Activated CD4-positive, alpha-beta memory T cell treated with anti-CD3 and anti-CD28 coated beads for 36 hours (primary cell): ENCODE results near the gene TTN. TPM values are rescaled to one million over a fixed set of nuclear protein-coding genes. Genes with fewer than 3 reads are reported as not detected.
"Not testable (repeated sequence)": the region's sequence is repeated elsewhere in the genome, so short reads cannot be mapped to it uniquely, and the experiment has no call there.

Experiments used
- CTCF ChIA-PET: fragments of 350-600 bp; sonication (Branson Sonifier 250); formaldehyde crosslinking; loops from one replicate; lab custom pipeline; 2021; ENCODE audit warnings: antibody characterized with exemption, inconsistent platforms; lab: Charles Lee
- POLR2A ChIA-PET: fragments of 350-600 bp; sonication (Branson Sonifier 250); formaldehyde crosslinking; loops from one replicate; lab custom pipeline; 2021; ENCODE audit warnings: antibody characterized with exemption; lab: Charles Lee
- DNase-seq: peaks from one replicate; pipeline ENCODE4 v3.0.0-alpha.2; 2020
- H3K27ac Mint-ChIP-seq: one replicate; pipeline ENCODE4 v1.8.0; 2021; ENCODE audit warnings: mixed read lengths
- H3K27me3 Mint-ChIP-seq: one replicate; pipeline ENCODE4 v1.8.0; 2021; ENCODE audit warnings: mixed read lengths
- H3K36me3 Mint-ChIP-seq: one replicate; pipeline ENCODE4 v1.8.0; 2021; ENCODE audit warnings: mixed read lengths
- H3K4me1 Mint-ChIP-seq: one replicate; pipeline ENCODE4 v1.8.0; 2021; ENCODE audit warnings: low read depth, mixed read lengths
- H3K4me3 Mint-ChIP-seq: one replicate; pipeline ENCODE4 v1.8.0; 2021; ENCODE audit warnings: mild to moderate bottlenecking, mixed read lengths
- H3K9me3 Mint-ChIP-seq: one replicate; pipeline ENCODE4 v1.8.0; 2021; ENCODE audit warnings: mixed read lengths
- intact Hi-C: fragments of 100-400 bp; cut with micrococcal nuclease; formaldehyde crosslinking; loops from one replicate; pipeline ENCODE4 v1.15.1; 2023
- total RNA-seq, 2 experiments: library from RNA; stranded (reverse); gene quantifications; one replicate each; pipeline ENCODE4 v1.2.3, GENCODE V29; 2021

The TTN gene
- total RNA-seq, 2 experiments from 2014 or later: 0.73 to 1.2 TPM

DNA sequence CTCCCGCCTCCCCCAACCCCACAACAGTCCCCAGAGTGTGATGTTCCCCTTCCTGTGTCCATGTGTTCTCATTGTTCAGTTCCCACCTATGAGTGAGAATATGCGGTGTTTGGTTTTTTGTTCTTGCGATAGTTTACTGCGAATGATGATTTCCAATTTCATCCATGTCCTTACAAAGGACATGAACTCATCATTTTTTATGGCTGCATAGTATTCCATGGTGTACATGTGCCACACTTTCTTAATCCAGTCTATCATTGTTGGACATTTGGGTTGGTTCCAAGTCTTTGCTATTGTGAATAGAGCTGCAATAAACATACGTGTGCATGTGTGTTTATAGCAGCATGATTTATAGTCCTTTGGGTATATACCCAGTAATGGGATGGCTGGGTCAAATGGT, 282.2 kb downstream of the TTN start:
- CTCF ChIA-PET, H3K4me3 Mint-ChIP-seq: not testable (repeated sequence)
- H3K4me1 Mint-ChIP-seq: peaks cover 64% of the 10 kb centered on the region

DNA sequence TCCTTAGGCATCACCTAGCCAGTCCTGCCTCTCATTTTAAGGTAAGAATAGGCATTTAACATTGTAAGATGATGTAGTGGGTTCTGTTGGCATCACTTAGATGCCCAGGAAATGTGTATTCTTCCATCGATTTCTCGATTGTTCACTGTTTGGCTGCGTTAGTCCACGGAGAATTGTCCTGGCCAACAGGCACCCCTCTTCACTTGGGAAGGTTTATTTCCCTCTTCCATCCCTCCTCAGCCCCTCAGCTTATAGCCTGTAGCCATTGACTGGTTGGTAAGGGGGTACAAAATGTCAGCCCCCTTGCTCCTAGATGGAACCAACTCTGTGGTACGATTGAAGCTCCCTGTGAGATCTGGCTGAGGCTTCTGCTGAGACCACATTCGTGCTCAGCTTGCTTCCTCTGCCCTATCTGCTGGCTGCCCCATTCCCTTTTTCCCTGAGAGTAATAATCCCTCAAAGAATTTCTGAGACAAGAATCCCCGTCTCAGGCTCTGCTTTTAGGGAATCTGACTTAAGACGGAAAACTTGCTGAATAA, 283.6 kb downstream of the TTN start:
- Mint-ChIP-seq H3K36me3 (peaks cover 17% of the 10 kb centered on the region), H3K9me3 (peaks cover 4% of the 10 kb centered on the region), H3K27me3 (no peaks in the 10 kb centered on the region), H3K4me1 (peaks cover 59% of the 10 kb centered on the region), H3K27ac (peak overlapping the region; percentile 91), H3K4me3 (peak overlapping the region; percentile 95)
- intact Hi-C loops: loop anchor here (1.0 to 5.0 kb wide), 6 partner anchors 9 to 971 kb away; partner anchors contain the start of gene RBM45
- POLR2A ChIA-PET: interaction anchor here (1.4 kb wide), 1 partner anchor 73 kb away, joined by 3 read pairs; the partner anchor contains the start of genes PJVK and PRKRA
- DNase-seq: no peak
- CTCF ChIA-PET: interaction anchor here (1.1 to 2.3 kb wide), 4 partner anchors 20 to 109 kb away, joined by 3 to 10 read pairs (median 4); partner anchors contain the start of gene PLEKHA3

More for the DNA sequence above, 282.2 kb downstream of the TTN start:
- H3K27me3 Mint-ChIP-seq, DNase-seq, H3K27ac Mint-ChIP-seq, intact Hi-C loops, POLR2A ChIA-PET, H3K9me3 Mint-ChIP-seq: not testable (repeated sequence)
- peaks cover 15% of the 10 kb centered on the region for H3K36me3 Mint-ChIP-seq

DNA sequence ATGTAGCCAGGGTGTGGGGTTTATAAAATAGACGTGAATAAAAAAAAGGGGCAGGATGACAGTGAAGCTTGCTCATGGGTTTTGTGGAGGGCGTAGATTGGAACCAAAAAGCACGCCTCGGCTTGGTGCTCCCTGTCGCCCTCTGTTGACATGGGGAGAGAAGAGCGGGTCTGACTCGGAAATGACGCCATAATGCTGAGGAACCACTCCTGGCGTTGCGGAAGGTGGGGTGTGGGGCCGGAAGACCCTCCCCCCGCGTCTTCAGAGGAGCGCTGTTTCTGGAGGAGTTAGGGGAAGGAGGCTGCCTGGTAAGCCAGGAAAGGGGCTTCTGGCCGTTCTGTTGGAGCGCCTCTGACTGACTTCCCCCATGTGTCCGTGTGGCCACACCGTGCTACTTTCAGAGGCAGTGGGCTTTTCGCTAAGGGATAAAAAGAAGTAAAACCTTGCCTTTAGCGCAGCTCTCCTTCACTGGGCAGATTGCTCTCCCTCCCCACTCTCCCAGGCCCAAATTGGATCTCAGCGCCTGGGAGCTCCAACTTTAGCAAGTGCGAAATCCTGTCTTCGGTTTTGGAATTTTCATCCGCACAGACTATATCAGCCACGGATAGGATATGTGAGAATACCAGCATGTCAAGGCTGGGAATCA, 284.1 kb downstream of the TTN start:
- H3K9me3 Mint-ChIP-seq: peaks cover 4% of the 10 kb centered on the region
- H3K27me3 Mint-ChIP-seq: no peaks in the 10 kb centered on the region
- ChIA-PET CTCF (interaction anchor here (0.6 to 2.3 kb wide), 9 partner anchors 20 to 482 kb away, joined by 3 to 10 read pairs (median 3); partner anchors contain the start of gene PLEKHA3), POLR2A (interaction anchor here (1.4 to 2.5 kb wide), 2 partner anchors 7 to 72 kb away, joined by 3 to 9 read pairs; partner anchors contain the start of genes PJVK and PRKRA)
- peak overlapping the region; percentile 95 for H3K4me3 Mint-ChIP-seq
- H3K4me1 Mint-ChIP-seq: peaks cover 54% of the 10 kb centered on the region
- peak overlapping the region; percentile 91 for H3K27ac Mint-ChIP-seq
- H3K36me3 Mint-ChIP-seq: peaks cover 21% of the 10 kb centered on the region
- intact Hi-C loops: loop anchor here (1.0 to 5.0 kb wide), 6 partner anchors 9 to 971 kb away; partner anchors contain the start of gene RBM45
- DNase-seq: peak; percentile 92

DNA sequence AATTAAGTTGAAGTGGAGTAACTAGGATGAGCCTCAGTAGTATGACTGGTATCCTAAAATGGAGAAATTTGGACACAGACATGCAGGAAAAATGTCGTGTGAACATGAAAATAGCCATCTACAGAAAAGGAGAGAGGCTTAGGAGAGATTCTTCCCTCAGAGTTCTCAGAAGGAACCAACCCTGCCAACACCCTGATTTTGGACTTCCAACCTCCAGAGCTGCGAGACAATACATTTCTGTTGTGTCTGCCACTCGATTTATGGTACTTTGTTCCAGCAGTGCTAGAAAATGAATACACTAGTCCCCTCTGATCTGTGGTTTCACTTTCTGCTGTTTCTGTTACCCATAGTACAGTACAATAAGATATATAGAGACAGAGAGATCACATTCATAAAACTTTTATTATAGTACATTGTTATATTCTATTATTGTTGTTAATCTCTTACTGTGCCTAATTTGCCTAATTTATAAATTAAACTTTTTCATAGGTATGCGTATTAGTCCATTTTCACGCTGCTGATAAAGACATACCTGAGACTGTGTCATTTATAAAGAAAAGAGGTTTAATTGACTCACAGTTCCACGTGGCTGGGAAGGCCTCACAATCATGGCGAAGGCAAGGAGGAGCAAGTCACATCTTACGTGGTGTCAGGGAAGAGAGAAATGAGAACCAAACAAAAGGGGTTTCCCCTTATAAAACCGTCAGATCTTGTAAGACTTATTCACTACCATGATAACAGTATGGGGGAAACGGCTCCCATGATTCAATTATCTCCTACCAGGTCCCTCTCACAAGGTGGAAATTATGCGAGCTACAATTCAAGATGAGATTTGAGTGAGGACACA, 285.7 kb downstream of the TTN start:
- intact Hi-C loops: loop anchor here (1.0 to 5.0 kb wide), 6 partner anchors 9 to 969 kb away; partner anchors contain the start of gene RBM45
- peaks cover 31% of the 10 kb centered on the region for H3K36me3 Mint-ChIP-seq
- H3K27me3 Mint-ChIP-seq: no peaks in the 10 kb centered on the region
- H3K4me1 Mint-ChIP-seq: peaks cover 40% of the 10 kb centered on the region
- H3K27ac Mint-ChIP-seq: peak overlapping the region; percentile 91
- DNase-seq: peak; percentile 74
- H3K4me3 Mint-ChIP-seq: peak overlapping the region; percentile 47
- H3K9me3 Mint-ChIP-seq: peaks cover 4% of the 10 kb centered on the region
- POLR2A ChIA-PET: interaction anchor here (2.5 kb wide), 1 partner anchor 9 kb away, joined by 9 read pairs; no protein-coding TSS in a partner anchor
- CTCF ChIA-PET: interaction anchor here (0.6 to 1.4 kb wide), 5 partner anchors 9 to 107 kb away, joined by 3 to 5 read pairs (median 3); partner anchors contain the start of gene PRKRA

DNA sequence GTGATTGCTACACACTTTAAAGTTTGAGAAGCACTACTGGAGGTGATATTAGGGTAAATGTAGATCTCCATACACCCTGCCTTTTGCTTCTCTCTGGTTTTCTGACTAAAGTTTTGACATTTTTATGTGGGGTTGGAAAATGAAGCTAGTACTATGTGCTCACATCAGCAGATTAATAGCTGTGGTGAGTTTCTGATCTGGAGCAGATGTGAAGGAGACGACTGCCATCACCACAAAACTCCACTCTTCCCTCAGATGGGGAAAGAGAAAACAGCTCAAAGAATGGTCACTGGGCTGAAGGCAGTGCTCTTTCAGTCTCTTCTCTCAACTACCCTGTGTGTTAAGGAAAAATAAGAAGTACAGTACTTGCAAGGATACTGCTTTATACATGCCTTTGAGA, 289.7 kb downstream of the TTN start:
- POLR2A ChIA-PET: interaction anchor here (0.5 kb wide), 1 partner anchor 46 kb away, joined by 3 read pairs; no protein-coding TSS in a partner anchor
- H3K9me3 Mint-ChIP-seq: peaks cover 4% of the 10 kb centered on the region
- no peak overlapping the region for H3K27ac Mint-ChIP-seq
- H3K36me3 Mint-ChIP-seq: peaks cover 35% of the 10 kb centered on the region
- intact Hi-C loops: no loop called here
- H3K4me3 Mint-ChIP-seq: no peak overlapping the region
- H3K27me3 Mint-ChIP-seq: no peaks in the 10 kb centered on the region
- peaks cover 44% of the 10 kb centered on the region for H3K4me1 Mint-ChIP-seq
- CTCF ChIA-PET: no interaction called here
- no peak for DNase-seq

DNA sequence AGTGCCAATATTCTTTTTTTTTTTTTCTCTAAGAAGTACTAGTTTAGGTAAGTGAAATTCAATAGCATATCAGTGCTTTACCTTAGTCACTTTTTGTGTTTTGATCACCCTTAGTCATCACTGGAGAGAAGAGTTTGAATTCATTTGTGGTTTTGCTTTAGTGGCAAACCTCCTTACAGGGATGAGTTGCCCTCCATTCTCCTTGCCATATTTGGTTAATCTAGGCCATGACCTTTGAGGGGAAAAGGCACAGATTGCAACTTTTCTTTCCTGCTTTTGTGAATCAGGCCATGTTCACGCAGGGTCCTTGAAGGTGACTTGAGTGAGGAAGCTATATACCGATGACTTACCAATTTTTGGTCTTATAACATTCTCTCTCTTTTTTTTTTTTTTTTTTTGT, 292.6 kb downstream of the TTN start:
- peak; percentile 70 for DNase-seq
- POLR2A ChIA-PET: interaction anchor here (0.6 to 1.5 kb wide), 2 partner anchors 15 to 17 kb away, joined by 3 to 8 read pairs; no protein-coding TSS in a partner anchor
- peaks cover 27% of the 10 kb centered on the region for H3K4me1 Mint-ChIP-seq
- peaks cover 36% of the 10 kb centered on the region for H3K36me3 Mint-ChIP-seq
- no peaks in the 10 kb centered on the region for H3K9me3 Mint-ChIP-seq
- CTCF ChIA-PET: no interaction called here
- H3K27ac Mint-ChIP-seq: peak overlapping the region; percentile 87
- intact Hi-C loops: loop anchor here (1.0 to 2.0 kb wide), 6 partner anchors 9 to 592 kb away; partner anchors contain the start of genes FKBP7, PJVK and PRKRA
- peak overlapping the region; percentile 36 for H3K4me3 Mint-ChIP-seq
- H3K27me3 Mint-ChIP-seq: no peaks in the 10 kb centered on the region

DNA sequence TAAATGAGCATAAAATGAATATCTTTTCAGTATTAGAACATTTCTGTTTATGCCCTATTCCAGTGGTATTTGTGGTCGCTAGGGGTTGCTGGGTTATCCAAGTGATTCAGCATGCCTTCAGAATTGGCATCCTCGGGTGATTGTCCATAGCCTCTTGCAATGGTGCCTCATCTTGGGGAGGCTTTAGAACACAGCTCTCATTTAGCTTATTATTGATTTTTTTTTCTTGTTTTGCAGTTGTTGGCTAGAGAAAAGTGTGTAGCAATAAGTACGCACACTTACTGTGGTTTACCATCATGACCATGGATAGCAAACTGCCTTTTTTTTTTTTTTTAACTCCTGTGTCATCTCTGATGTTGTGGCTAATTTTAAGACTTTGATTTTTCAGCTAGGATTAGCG, 293.3 kb downstream of the TTN start:
- H3K27me3 Mint-ChIP-seq: no peaks in the 10 kb centered on the region
- no peak overlapping the region for H3K27ac Mint-ChIP-seq
- no peak overlapping the region for H3K4me3 Mint-ChIP-seq
- H3K36me3 Mint-ChIP-seq: peaks cover 39% of the 10 kb centered on the region
- peaks cover 27% of the 10 kb centered on the region for H3K4me1 Mint-ChIP-seq
- no peak for DNase-seq
- intact Hi-C loops: loop anchor here (1.0 to 2.0 kb wide), 6 partner anchors 9 to 593 kb away; partner anchors contain the start of genes FKBP7, PJVK and PRKRA
- POLR2A ChIA-PET: interaction anchor here (0.6 to 1.5 kb wide), 2 partner anchors 16 to 397 kb away, joined by 5 to 8 read pairs; no protein-coding TSS in a partner anchor
- H3K9me3 Mint-ChIP-seq: no peaks in the 10 kb centered on the region
- CTCF ChIA-PET: interaction anchor here (0.7 to 1.7 kb wide), 2 partner anchors 11 to 17 kb away, joined by 3 to 7 read pairs; no protein-coding TSS in a partner anchor

DNA sequence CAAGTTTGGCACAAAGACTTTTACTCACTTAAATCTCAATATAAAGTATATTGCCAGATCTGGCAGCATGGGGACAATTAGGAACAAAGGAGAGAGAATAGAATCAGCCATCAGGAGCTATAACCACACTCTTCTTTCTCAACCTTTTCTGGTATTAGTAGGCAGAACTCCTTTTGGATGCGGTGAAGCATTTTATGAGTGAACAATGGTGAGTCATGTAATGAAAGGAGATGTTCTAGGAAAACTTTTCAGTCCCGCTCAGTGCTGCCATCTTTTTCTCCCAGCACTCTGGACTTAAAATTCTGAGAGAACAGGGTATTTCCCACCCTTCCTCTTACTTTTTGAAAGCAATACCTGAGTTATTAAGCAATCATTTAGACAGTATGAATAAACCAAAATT, 294.7 kb downstream of the TTN start:
- Mint-ChIP-seq H3K4me3 (no peak overlapping the region), H3K27me3 (no peaks in the 10 kb centered on the region), H3K9me3 (no peaks in the 10 kb centered on the region), H3K4me1 (peaks cover 34% of the 10 kb centered on the region), H3K36me3 (peaks cover 26% of the 10 kb centered on the region), H3K27ac (no peak overlapping the region)
- ChIA-PET CTCF (interaction anchor here (1.2 to 1.7 kb wide), 2 partner anchors 18 to 33 kb away, joined by 3 to 7 read pairs; partner anchors contain the start of gene PLEKHA3), POLR2A (interaction anchor here (1.2 kb wide), 1 partner anchor 18 kb away, joined by 3 read pairs; no protein-coding TSS in a partner anchor)
- DNase-seq: no peak
- intact Hi-C loops: no loop called here

DNA sequence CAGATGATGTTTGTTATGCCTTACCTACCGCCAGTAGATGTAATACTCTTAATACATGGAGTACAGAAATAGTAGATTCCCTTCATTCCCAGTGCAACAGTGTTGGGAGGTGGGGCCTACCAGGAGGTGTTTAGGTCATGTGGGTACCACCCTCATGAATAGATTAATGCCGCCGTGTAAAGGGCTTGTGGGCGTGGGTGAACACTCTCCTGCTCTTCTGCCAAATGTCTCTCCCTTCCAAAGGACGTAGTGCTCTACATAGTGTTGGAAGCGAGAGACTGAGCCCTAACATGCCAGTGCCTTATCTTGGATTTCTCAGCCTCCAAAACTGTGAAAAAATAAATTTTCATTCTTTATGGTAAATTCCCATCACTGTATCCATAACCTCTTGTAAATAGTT, 296.8 kb downstream of the TTN start:
- Mint-ChIP-seq H3K4me1 (peaks cover 40% of the 10 kb centered on the region), H3K27ac (no peak overlapping the region), H3K9me3 (no peaks in the 10 kb centered on the region), H3K36me3 (peaks cover 28% of the 10 kb centered on the region), H3K27me3 (no peaks in the 10 kb centered on the region), H3K4me3 (no peak overlapping the region)
- POLR2A ChIA-PET: no interaction called here
- intact Hi-C loops: no loop called here
- CTCF ChIA-PET: no interaction called here
- DNase-seq: no peak

DNA sequence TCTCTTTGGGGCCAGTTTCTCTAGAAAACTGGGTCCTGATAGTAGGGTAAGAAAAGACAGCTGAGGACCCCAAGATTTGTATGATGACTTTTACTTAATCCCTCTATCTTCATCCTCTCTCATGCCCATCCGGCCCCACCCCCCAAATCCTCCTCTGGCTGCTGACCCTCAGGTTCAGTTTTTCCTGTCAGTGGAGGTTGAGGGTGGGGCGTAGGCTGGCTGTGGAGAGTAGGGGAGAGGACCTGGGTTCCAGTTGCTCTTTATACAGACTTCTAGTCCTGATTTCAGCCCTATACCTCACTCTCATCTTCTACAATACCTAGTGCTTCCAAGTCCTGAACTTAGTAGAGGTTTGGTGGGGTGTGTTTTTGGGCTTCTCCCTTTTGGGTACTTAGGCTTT, 298.6 kb downstream of the TTN start:
- CTCF ChIA-PET: interaction anchor here (0.6 kb wide), 1 partner anchor 16 kb away, joined by 3 read pairs; no protein-coding TSS in a partner anchor

DNA sequence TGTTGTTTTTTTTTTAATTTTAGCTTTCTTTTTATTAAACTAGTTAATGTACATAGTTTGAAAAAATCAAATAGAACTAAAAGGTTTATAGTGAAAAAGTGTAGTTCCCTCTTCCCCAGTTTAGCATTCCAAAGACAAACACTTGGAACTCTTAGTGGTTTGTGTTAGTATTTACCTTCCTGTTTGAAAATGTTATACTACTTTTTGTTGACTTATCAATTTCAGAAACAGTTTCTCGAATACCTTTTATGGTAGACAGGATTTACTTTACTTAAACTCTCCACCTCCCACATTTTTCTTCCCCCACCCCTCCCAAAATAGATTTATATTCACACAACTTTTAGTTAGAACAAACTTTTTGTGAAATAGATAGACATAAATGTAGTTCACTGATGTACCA, 300.3 kb downstream of the TTN start:
- ChIA-PET CTCF (interaction anchor here (1.0 kb wide), 1 partner anchor 24 kb away, joined by 3 read pairs; no protein-coding TSS in a partner anchor), POLR2A (no interaction called here)
- peaks cover 23% of the 10 kb centered on the region for H3K36me3 Mint-ChIP-seq
- no peaks in the 10 kb centered on the region for H3K9me3 Mint-ChIP-seq
- intact Hi-C loops: no loop called here
- no peak overlapping the region for H3K4me3 Mint-ChIP-seq
- no peak overlapping the region for H3K27ac Mint-ChIP-seq
- no peaks in the 10 kb centered on the region for H3K27me3 Mint-ChIP-seq
- peaks cover 14% of the 10 kb centered on the region for H3K4me1 Mint-ChIP-seq
- no peak for DNase-seq

More for the DNA sequence above, 298.6 kb downstream of the TTN start:
- POLR2A ChIA-PET: no interaction called here
- H3K27ac Mint-ChIP-seq: no peak overlapping the region
- intact Hi-C loops: no loop called here
- DNase-seq: no peak
- no peak overlapping the region for H3K4me3 Mint-ChIP-seq
- H3K27me3 Mint-ChIP-seq: no peaks in the 10 kb centered on the region
- H3K9me3 Mint-ChIP-seq: no peaks in the 10 kb centered on the region
- H3K36me3 Mint-ChIP-seq: peaks cover 25% of the 10 kb centered on the region
- H3K4me1 Mint-ChIP-seq: peaks cover 26% of the 10 kb centered on the region
